Measurements from ENCODE around the gene EPYC.
"Not testable (repeated sequence)": the region's sequence is repeated elsewhere in the genome, so short reads cannot be mapped to it uniquely, and the experiment has no call there.

EPYC gene

DNA sequence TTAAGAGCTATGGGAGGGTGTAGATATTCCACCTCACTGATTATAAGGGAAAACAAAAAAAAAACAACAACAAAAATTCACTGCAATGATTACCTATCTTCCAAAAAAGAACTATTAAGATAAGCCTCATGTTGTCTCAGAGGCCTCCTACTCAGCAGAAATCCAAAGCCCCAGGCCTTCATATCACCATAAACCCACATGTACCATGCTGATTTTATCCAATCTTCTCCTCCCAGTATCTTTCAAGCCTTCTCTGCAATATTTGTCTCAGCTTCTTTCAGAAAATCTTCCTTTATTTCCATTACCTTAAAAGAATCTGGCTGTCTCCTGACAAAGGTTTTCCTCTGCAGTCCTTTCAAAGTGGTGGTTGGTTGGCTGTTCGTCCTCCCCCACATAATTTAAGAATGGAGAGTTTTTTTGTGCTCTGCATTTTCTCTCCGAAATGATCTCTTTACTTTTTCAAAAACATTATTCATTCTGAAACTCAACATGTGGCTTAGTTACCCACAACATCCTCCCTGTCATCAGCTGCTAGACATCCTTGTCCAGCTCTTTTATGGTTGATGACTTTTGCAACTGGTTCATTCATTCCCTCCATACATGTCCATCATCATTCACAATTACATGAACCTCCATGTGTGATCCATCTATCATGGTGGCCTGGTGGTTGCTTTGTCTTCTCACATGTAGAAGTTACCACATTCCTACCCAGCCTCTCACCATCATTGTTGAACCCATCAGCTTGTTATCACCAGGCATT is 2.9 kb upstream of the EPYC start:
- no peaks in the 10 kb centered on the region for H3K4me1 Mint-ChIP-seq (ENCODE audit: low read depth)
- H3K36me3 Mint-ChIP-seq, result no peaks in the 10 kb centered on the region
- peaks cover 9% of the 10 kb centered on the region for H3K27me3 Mint-ChIP-seq
- H3K9me3 Mint-ChIP-seq (ENCODE audit: low read depth), result no peaks in the 10 kb centered on the region
- H3K27ac Mint-ChIP-seq, result no peak overlapping the region
- no peak overlapping the region for H3K4me3 Mint-ChIP-seq

DNA sequence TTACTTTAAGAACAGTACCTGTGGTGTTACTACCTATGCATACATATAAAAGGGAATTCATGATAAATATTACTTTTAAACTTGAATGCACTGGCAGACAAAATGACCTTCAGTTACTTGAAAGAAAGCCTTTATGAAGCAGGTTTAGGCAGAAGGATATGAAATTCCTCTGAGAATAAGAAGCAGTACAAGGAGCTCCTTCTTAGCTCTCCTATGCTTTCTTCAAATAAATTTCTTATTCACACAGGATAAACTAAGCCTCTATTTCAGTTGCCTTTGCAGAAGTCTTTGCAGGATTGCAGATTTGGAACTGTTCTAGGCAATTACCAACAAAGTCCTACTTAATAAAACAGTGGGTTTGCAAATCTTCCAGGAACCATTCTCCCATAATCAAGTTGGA is 1.0 kb downstream of the EPYC start:
- no peaks in the 10 kb centered on the region for H3K9me3 Mint-ChIP-seq (ENCODE audit: low read depth)
- no peaks in the 10 kb centered on the region for H3K4me1 Mint-ChIP-seq (ENCODE audit: low read depth)
- H3K27ac Mint-ChIP-seq, result no peak overlapping the region
- no peak overlapping the region for H3K4me3 Mint-ChIP-seq
- H3K27me3 Mint-ChIP-seq, result peaks cover 2% of the 10 kb centered on the region
- H3K36me3 Mint-ChIP-seq, result no peaks in the 10 kb centered on the region

DNA sequence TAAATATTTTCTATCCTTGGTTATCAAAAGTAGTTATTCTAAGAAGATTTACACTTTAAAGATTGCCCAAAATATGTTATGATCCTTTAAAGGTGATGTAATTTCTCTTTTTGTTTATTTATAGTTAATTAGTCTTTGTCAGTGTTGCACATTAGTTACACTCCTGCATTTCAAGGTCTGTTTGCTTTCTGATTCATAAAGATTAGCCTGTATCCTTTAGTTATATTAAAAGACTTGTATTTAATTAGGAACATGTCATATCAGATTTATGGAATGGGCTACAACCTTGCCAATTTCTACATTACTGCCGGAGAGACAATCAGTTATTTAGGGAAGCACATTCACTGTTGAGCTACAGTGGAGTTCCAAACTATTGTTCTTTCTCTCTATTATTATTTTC is 3.5 kb downstream of the EPYC start:
- Mint-ChIP-seq H3K27me3 (no peaks in the 10 kb centered on the region), H3K27ac (no peak overlapping the region)

DNA sequence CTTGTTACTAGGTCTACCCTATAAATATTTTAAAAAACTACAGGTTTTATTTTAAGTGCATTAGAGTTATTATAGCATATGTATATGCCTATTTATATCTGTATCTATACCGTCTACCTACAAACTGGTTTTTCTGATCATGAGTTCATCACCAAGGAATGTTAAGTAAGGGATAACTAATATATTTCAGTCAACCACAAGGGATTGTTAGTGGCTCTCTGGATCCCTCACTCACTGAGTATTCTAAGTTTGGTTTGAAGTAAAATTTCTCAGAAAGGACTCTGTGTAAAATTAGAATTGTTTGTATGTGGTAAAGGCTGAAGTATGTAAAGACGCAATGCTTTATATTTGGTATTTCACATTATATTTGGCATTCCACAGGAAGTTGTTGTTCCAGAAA is 4.8 kb downstream of the EPYC start:
- Mint-ChIP-seq H3K27me3 (no peaks in the 10 kb centered on the region), H3K27ac (no peak overlapping the region), H3K4me3 (no peak overlapping the region), H3K4me1 (ENCODE audit: low read depth) (no peaks in the 10 kb centered on the region), H3K36me3 (no peaks in the 10 kb centered on the region), H3K9me3 (ENCODE audit: low read depth) (no peaks in the 10 kb centered on the region)

More for the DNA sequence above, 3.5 kb downstream of the EPYC start:
- H3K36me3 Mint-ChIP-seq, result no peaks in the 10 kb centered on the region
- H3K4me1 Mint-ChIP-seq (ENCODE audit: low read depth), result no peaks in the 10 kb centered on the region
- no peaks in the 10 kb centered on the region for H3K9me3 Mint-ChIP-seq (ENCODE audit: low read depth)
- H3K4me3 Mint-ChIP-seq, result no peak overlapping the region

DNA sequence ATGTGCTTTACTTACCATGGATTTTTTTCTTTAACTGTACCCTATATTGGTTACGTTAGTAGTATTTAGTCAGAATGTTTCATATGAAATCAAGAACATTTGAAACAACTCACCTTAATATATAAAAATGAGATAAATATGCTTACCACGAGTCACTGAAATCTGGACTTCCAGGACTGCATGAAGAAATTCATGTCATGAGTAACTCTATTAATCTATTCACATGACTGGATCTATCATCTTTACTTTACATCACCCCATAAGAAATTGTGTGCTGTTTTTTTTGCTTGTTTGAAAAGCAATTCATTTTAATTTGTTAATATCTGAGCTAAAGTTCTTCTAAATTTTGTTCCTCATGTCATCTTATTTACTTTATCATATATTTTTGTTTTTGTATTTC is 5.2 kb downstream of the EPYC start:
- Mint-ChIP-seq H3K36me3 (no peaks in the 10 kb centered on the region), H3K27me3 (no peaks in the 10 kb centered on the region), H3K27ac (no peak overlapping the region), H3K4me3 (no peak overlapping the region), H3K4me1 (ENCODE audit: low read depth) (no peaks in the 10 kb centered on the region), H3K9me3 (ENCODE audit: low read depth) (no peaks in the 10 kb centered on the region)

DNA sequence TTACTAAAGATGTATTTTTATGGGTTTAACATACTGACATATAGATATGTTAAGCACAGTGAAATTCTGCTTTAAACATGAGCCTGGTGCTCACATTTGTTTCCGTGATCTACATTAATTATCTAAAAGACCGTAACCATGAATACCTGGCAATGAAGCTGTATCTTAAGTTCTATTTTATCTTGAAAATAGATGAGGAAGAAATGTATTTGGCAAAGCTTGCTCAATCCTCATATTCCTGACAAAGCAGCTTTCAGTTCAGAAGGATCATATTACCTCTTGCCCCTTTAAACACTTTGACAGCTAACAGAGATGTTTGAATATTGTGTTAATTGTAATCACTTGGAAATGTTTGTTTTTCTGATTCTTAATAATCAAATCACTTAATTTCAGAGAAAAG is 9.8 kb downstream of the EPYC start:
- H3K36me3 Mint-ChIP-seq, result no peaks in the 10 kb centered on the region
- H3K4me3 Mint-ChIP-seq, result no peak overlapping the region
- no peaks in the 10 kb centered on the region for H3K27me3 Mint-ChIP-seq
- no peaks in the 10 kb centered on the region for H3K4me1 Mint-ChIP-seq (ENCODE audit: low read depth)
- H3K27ac Mint-ChIP-seq, result no peak overlapping the region
- H3K9me3 Mint-ChIP-seq (ENCODE audit: low read depth), result no peaks in the 10 kb centered on the region

DNA sequence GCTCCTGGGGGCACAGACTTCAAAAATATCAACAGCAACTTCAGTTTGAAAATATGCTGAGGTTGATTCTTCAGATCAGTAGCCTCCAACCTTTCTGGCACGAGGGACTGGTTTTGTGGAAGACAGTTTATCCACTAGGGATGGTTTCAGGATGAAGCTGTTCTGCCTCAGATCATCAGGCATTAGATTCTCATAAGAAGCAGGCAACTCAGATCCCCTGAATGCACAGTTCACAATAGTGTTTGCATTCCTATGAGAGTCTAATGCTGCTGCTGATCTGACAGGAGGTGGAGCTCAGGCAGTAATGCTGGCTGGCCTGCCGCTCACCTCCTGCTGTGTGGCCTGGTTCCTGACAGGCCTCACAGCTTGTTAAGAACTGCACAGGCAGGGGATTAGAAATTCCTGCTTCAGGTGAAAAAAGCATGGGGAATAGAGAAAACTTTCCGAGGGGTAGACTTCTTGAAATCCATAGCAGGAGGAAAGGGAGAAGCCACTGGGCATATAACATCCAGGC is 12.8 kb downstream of the EPYC start:
- Mint-ChIP-seq H3K9me3 (ENCODE audit: low read depth) (peaks cover 1% of the 10 kb centered on the region), H3K4me1 (ENCODE audit: low read depth) (no peaks in the 10 kb centered on the region), H3K36me3 (no peaks in the 10 kb centered on the region), H3K27ac (no peak overlapping the region), H3K27me3 (no peaks in the 10 kb centered on the region), H3K4me3 (no peak overlapping the region)

DNA sequence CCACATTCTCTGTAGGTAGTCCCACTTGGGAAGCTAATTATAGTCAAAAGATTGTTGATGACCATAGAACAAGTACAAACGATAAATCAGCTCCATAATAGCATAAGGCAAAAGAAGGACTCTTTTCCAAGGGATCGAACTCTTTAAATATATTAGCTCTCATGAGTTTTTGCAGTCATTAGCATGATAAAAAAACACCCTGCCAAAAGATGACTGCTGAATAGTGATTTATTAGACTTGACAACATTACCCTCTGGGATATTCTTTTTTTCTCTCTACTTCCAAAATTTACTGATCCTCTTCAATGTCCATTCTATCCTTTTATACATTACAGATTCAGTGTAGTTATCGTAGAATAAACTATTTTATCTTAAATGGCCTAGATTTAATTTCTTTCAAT is 14.2 kb downstream of the EPYC start:
- Mint-ChIP-seq H3K9me3 (ENCODE audit: low read depth) (peaks cover 3% of the 10 kb centered on the region), H3K27ac (no peak overlapping the region), H3K36me3 (no peaks in the 10 kb centered on the region), H3K4me1 (ENCODE audit: low read depth) (no peaks in the 10 kb centered on the region), H3K4me3 (no peak overlapping the region), H3K27me3 (no peaks in the 10 kb centered on the region)

DNA sequence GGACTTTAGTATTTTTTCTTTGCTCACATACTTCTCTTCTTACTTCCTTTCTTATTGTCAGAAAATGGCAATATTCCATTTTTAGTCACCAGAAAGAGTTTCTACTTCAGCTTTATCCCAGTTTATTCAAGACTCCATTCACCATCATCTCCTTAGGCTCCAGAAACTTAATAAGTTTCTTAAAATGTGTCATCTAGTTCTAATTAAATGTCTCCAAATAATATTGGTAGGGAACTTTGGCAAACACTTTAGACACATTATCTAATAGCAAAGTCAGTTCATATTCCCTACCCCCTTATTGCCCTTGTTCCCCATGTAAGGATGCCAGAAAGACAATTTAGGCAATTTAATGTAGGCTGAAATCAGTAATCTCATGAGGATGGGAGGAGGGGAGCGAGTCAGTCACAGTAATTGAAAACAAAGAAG is 15.1 kb downstream of the EPYC start:
- no peaks in the 10 kb centered on the region for H3K36me3 Mint-ChIP-seq
- no peaks in the 10 kb centered on the region for H3K27me3 Mint-ChIP-seq
- H3K4me3 Mint-ChIP-seq, result no peak overlapping the region
- no peaks in the 10 kb centered on the region for H3K4me1 Mint-ChIP-seq (ENCODE audit: low read depth)
- H3K9me3 Mint-ChIP-seq (ENCODE audit: low read depth), result peaks cover 3% of the 10 kb centered on the region
- no peak overlapping the region for H3K27ac Mint-ChIP-seq

DNA sequence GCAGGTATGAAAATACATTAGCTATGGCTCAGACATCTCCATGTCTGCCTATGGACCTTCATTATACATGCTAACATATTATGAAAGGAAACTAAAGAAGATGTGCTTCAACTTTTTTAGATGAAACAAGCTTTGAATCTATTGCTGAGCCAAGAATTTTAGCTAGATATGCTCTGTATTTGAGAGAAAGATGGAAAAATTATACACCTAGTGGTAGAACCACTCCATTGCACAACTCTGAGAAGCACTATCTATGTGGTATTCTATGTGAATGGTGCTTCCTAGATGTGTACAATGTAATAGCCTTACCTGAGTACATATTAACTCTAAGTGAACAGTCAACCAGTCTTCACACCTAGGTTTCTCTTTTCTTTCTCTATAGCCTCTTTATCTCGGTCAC is 17.3 kb downstream of the EPYC start:
- H3K27me3 Mint-ChIP-seq, result no peaks in the 10 kb centered on the region
- no peaks in the 10 kb centered on the region for H3K36me3 Mint-ChIP-seq
- H3K27ac Mint-ChIP-seq, result no peak overlapping the region
- no peak overlapping the region for H3K4me3 Mint-ChIP-seq
- no peaks in the 10 kb centered on the region for H3K4me1 Mint-ChIP-seq (ENCODE audit: low read depth)
- H3K9me3 Mint-ChIP-seq (ENCODE audit: low read depth), result peaks cover 3% of the 10 kb centered on the region

DNA sequence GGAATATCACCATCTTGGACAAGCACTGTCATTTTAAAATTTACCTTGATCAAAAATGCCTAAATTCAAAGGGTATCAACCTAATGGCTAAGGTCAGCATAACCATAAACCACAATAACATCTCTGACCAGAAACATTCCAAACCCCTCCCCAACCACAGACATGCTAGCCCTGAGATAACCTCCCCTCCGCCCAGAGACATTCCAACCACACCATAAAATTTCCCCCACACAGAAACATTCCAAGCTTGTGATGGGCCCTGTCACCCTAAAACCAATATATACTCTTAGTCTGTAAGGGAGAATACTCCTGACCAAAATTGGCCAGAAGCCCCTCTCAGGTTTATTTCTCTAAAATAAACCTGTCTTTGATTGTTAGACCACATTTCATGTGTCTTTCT is 17.7 kb downstream of the EPYC start:
- no peak overlapping the region for H3K27ac Mint-ChIP-seq
- H3K4me3 Mint-ChIP-seq, result no peak overlapping the region
- peaks cover 3% of the 10 kb centered on the region for H3K9me3 Mint-ChIP-seq (ENCODE audit: low read depth)
- H3K36me3 Mint-ChIP-seq, result no peaks in the 10 kb centered on the region
- no peaks in the 10 kb centered on the region for H3K27me3 Mint-ChIP-seq
- H3K4me1 Mint-ChIP-seq (ENCODE audit: low read depth), result no peaks in the 10 kb centered on the region

DNA sequence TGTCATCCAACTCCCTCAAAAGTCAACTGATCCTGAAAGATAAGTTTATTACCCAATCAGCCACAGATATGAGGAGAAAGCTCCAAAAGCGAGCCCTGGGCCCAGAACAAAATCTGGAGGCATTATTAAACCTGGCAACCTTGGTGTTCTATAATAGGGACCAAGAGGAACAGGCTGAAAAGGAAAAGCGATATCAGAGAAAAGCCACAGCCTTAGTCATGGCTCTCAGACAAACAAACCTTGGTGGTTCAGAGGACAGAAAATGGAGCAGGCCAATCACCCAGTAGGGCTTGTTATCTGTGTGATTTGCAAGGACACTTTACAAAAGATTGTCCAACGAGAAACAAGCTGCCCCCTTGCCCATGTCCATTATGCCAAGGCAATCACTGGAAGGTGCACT is 19.4 kb downstream of the EPYC start:
- H3K9me3 Mint-ChIP-seq (ENCODE audit: low read depth); H3K4me1 Mint-ChIP-seq (ENCODE audit: low read depth); H3K27ac Mint-ChIP-seq; H3K27me3 Mint-ChIP-seq; H3K4me3 Mint-ChIP-seq; H3K36me3 Mint-ChIP-seq: not testable (repeated sequence)

DNA sequence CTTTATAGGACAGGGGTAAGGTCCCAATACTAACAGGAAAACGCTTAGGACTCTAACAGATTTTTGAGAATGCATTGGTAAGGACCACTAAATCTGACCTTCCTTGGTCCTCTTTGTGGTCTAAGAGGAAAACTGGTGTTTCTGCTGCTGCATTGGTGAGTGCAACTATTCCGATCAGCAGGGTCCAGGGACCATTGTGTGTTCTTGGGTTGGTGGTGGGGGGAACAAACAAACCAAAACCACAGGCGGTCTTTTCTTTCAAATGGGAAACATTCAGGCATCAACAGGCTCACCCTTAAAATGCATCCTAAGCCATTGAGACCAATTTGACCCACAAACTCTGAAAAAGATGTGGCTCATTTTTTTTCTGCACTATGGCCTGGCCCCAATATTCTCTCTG is 20.7 kb downstream of the EPYC start:
- H3K4me3 Mint-ChIP-seq, result no peak overlapping the region
- no peak overlapping the region for H3K27ac Mint-ChIP-seq
- H3K36me3 Mint-ChIP-seq, result no peaks in the 10 kb centered on the region
- peaks cover 3% of the 10 kb centered on the region for H3K9me3 Mint-ChIP-seq (ENCODE audit: low read depth)
- H3K4me1 Mint-ChIP-seq (ENCODE audit: low read depth), result no peaks in the 10 kb centered on the region
- peaks cover 2% of the 10 kb centered on the region for H3K27me3 Mint-ChIP-seq

DNA sequence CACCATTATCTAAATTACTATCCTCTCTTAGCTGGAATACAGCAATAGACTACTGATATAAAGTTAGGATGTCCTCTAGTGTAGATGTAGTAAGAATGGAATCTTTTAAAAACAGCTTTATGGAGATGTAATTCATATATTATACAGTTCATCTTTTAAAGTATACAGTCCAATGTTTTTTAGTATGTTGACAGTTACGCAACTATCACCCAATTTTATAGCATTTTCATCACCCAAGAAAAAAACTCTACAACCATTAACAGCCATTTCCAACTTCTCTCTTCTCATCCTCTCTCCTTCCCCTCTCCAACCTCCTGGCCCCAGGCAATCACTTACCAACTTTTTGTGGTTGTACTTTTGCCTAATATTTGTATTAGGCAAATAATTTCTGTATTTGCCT is 22.6 kb downstream of the EPYC start:
- peaks cover 3% of the 10 kb centered on the region for H3K9me3 Mint-ChIP-seq (ENCODE audit: low read depth)
- peaks cover 2% of the 10 kb centered on the region for H3K27me3 Mint-ChIP-seq
- no peak overlapping the region for H3K4me3 Mint-ChIP-seq

DNA sequence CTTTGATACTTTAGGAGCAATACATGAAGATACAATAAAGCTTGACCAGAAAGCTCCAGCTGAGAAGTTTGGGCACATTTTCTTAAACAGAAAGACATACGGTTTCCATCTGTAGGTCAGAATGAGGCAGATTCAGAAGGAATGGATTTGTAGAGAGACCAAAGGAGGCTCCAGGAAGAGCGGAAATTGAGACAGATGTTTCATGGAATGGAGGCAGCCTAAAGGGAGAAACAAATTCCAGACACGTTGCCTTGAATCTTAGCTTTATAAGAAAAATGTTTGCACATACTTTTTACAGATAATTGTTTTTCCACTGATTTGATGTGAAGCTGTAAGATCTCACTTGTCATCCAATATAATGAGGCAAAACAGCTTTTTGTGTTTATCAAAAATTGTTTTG is 24.8 kb downstream of the EPYC start:
- peaks cover 2% of the 10 kb centered on the region for H3K27me3 Mint-ChIP-seq
- H3K27ac Mint-ChIP-seq, result no peak overlapping the region
- H3K36me3 Mint-ChIP-seq, result no peaks in the 10 kb centered on the region
- no peak overlapping the region for H3K4me3 Mint-ChIP-seq
- H3K9me3 Mint-ChIP-seq (ENCODE audit: low read depth), result no peaks in the 10 kb centered on the region
- no peaks in the 10 kb centered on the region for H3K4me1 Mint-ChIP-seq (ENCODE audit: low read depth)

More for the DNA sequence above, 22.6 kb downstream of the EPYC start:
- H3K36me3 Mint-ChIP-seq, result no peaks in the 10 kb centered on the region
- H3K27ac Mint-ChIP-seq, result no peak overlapping the region
- no peaks in the 10 kb centered on the region for H3K4me1 Mint-ChIP-seq (ENCODE audit: low read depth)

DNA sequence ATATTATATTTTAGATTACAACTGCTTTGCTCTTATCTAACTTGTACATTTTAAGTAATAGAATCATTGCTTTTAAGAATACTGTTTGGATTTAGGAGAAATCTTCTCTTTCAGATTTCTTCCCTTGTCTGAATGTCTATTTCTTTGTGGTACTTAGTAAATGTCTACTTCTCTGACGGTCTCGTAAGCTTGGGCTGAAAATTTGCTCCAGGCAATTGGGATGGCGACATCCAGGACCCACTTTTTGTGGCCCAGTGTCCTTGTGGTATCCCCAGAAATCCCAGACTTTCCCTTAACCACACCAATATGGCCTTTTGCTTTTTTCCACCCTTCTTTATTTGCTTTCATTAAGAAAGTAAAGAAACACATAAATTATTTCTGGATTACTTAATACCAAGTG is 25.8 kb downstream of the EPYC start:
- Mint-ChIP-seq H3K27me3 (peaks cover 2% of the 10 kb centered on the region), H3K4me3 (no peak overlapping the region), H3K4me1 (ENCODE audit: low read depth) (no peaks in the 10 kb centered on the region), H3K27ac (no peak overlapping the region), H3K36me3 (no peaks in the 10 kb centered on the region), H3K9me3 (ENCODE audit: low read depth) (no peaks in the 10 kb centered on the region)
